DND-41 (cell line): ENCODE data around the gene MLLT11.

Source experiments
- ATAC-seq: fragments of 200-7000 bp; cut with Tn5 transposase; 3 replicates; pipeline ENCODE4 v1.9.1; 2021; ENCODE audit warnings: low read depth; ENCODE audit not compliant: insufficient read depth
- DNase-seq: peaks from one replicate; pipeline ENCODE4 v3.0.0-alpha.2; 2020
- H2AFZ ChIP-seq: 2 replicates; pipeline ENCODE4 v1.6.0; 2012; ENCODE audit warnings: low read depth, low read length
- H3K27ac ChIP-seq: 2 replicates; pipeline ENCODE4 v1.5.1; 2012; ENCODE audit warnings: low read length, inconsistent platforms
- H3K27me3 ChIP-seq: fragments of 200-600 bp; sonication (generic); 2 replicates; pipeline ENCODE4 v1.6.0; 2012; ENCODE audit warnings: low read length, mild to moderate bottlenecking, inconsistent platforms; ENCODE audit not compliant: insufficient read depth, poor library complexity
- H3K36me3 ChIP-seq: 2 replicates; pipeline ENCODE4 v1.5.1; 2012; ENCODE audit warnings: low read length, inconsistent platforms; ENCODE audit not compliant: insufficient read depth
- H3K4me1 ChIP-seq: 2 replicates; pipeline ENCODE4 v1.5.1; 2012; ENCODE audit warnings: mild to moderate bottlenecking, low read length; ENCODE audit not compliant: insufficient read depth
- H3K4me2 ChIP-seq: 2 replicates; pipeline ENCODE4 v1.6.0; 2012; ENCODE audit warnings: mild to moderate bottlenecking, moderate library complexity, low read length, inconsistent platforms; ENCODE audit not compliant: insufficient read depth
- H3K4me3 ChIP-seq, 2 experiments: fragments of 200-600 bp in 1 of 2; shearing (Covaris generic) in 1 of 2; 2 replicates each; pipeline ENCODE4 v1.5.1; 2012 to 2016; ENCODE audit warnings: inconsistent platforms in 2 of 2, low read length in 2 of 2, mild to moderate bottlenecking in 2 of 2, low read depth in 1 of 2, moderate library complexity in 1 of 2
- H3K79me2 ChIP-seq: 2 replicates; pipeline ENCODE4 v1.6.0; 2012; ENCODE audit warnings: low read length, inconsistent platforms; ENCODE audit not compliant: insufficient read depth
- H3K9ac ChIP-seq: 2 replicates; pipeline ENCODE4 v1.6.0; 2012; ENCODE audit warnings: low read depth, mild to moderate bottlenecking, inconsistent platforms, low read length, moderate library complexity
- H3K9me3 ChIP-seq: 2 replicates; pipeline ENCODE4 v1.5.1; 2012; ENCODE audit warnings: low read length, moderate library complexity, mild to moderate bottlenecking, inconsistent platforms; ENCODE audit not compliant: insufficient read depth, severe bottlenecking
- H4K20me1 ChIP-seq: 2 replicates; pipeline ENCODE4 v1.6.0; 2012; ENCODE audit warnings: low read length; ENCODE audit not compliant: insufficient read depth
- CTCF ChIP-seq: IDR thresholded peaks from 2 replicates; pipeline ENCODE4 v1.5.1; 2012; ENCODE audit warnings: borderline replicate concordance, low read length, moderate library complexity, mild to moderate bottlenecking; ENCODE audit not compliant: poor library complexity, severe bottlenecking; ENCODE audit errors: extremely low read depth
- EZH2 ChIP-seq: IDR thresholded peaks from 3 replicates; pipeline ENCODE4 v1.6.1; 2012; ENCODE audit warnings: borderline replicate concordance, low read depth, mild to moderate bottlenecking, moderate library complexity, low read length, inconsistent platforms; ENCODE audit not compliant: severe bottlenecking

Gene MLLT11

GRCh38 chr1:151113877-151114276, 53.7 kb downstream of the MLLT11 start:
- Histone ChIP-seq H3K27ac (no peak overlapping the region), H3K4me3 (no peak overlapping the region), H3K36me3 (peaks cover 10% of the 10 kb centered on the region), H3K4me1 (no peaks in the 10 kb centered on the region), H3K9ac (no peak overlapping the region), H3K79me2 (no peaks in the 10 kb centered on the region), H2AFZ (no peak overlapping the region), H4K20me1 (no peaks in the 10 kb centered on the region), H3K27me3 (no peaks in the 10 kb centered on the region), H3K4me2 (no peak overlapping the region), H3K9me3 (no peaks in the 10 kb centered on the region)
- DNase-seq, result no peak
- no peak for TF ChIP-seq CTCF
- TF ChIP-seq EZH2, result no peak
- no peak for ATAC-seq
